GM12801 (cell line): ENCODE measurements around the gene FN3KRP.

Experiments used
- TF ChIP-seq, protein P1 (sequence below): IDR thresholded peaks from one replicate; pipeline ENCODE4 v1.5.1; 2011; ENCODE audit warnings: control low read depth; ENCODE audit not compliant: insufficient read length; ENCODE audit errors: extremely low read depth

The FN3KRP gene

DNA sequence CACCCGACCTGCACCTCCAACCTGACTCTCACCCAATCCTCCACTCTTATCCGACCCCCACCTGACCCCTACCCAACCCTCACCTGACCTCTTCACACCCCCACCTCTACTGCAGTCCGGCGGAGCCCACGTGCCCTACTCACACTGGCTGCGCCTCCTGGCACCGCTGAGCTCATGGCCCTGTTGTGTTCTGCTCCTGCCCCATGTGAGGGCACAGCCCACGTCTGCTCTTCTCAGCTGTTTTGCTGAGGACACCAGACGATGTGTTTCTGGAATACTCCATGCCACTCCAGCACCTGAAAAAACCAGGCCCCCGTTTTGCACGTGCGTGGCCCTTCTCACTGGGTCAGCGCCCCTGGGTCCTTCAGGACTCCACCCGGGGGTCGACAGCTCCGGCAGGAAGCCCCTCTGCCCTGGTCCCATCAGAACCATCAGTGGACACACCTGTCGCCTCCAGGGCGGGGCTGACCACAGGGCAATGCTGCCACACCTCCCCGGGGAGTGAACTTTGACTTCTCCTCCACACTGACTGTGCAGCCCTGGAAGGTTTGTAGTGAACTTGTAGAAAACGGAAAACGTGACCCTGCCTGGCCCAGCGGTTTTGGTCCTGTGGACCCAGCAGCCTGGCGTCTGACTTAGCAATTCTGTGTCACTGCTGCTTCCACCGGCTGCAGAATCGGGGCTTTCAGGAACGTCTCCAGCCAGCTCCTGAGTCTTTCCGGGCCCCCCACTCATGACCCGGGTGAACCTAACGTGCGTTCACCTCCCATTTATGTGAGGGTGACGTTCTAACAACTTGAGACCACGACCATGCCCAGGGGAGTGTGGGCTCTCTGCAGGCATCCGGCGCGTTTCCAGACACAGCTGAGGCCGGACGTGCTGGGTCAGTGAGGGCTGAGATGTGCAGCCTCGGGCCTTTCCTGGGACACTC lies 12.3 kb upstream of the FN3KRP start:
- TF ChIP-seq, protein P1, sequence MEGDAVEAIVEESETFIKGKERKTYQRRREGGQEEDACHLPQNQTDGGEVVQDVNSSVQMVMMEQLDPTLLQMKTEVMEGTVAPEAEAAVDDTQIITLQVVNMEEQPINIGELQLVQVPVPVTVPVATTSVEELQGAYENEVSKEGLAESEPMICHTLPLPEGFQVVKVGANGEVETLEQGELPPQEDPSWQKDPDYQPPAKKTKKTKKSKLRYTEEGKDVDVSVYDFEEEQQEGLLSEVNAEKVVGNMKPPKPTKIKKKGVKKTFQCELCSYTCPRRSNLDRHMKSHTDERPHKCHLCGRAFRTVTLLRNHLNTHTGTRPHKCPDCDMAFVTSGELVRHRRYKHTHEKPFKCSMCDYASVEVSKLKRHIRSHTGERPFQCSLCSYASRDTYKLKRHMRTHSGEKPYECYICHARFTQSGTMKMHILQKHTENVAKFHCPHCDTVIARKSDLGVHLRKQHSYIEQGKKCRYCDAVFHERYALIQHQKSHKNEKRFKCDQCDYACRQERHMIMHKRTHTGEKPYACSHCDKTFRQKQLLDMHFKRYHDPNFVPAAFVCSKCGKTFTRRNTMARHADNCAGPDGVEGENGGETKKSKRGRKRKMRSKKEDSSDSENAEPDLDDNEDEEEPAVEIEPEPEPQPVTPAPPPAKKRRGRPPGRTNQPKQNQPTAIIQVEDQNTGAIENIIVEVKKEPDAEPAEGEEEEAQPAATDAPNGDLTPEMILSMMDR: no peak

DNA sequence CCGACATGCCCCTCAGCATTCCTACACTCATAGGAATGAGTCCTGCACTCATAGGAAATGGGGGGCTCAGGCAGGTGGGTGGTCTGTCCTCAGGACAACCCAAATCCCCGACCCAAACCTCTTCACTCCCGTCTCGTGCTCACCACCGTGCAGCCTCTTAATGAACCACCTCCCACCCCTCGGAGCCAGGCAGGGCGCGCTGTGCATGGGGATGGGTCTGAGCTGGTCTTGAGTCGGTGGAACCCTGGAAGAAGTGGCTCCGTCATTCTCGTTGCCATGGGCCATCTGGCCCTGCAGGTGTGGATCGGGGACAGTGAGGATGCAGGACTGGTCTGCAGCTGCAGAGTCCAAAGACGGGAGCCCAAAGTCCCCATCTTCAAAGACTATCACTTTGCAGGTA lies 11.6 kb upstream of the FN3KRP start:
- TF ChIP-seq, protein P1: no peak

DNA sequence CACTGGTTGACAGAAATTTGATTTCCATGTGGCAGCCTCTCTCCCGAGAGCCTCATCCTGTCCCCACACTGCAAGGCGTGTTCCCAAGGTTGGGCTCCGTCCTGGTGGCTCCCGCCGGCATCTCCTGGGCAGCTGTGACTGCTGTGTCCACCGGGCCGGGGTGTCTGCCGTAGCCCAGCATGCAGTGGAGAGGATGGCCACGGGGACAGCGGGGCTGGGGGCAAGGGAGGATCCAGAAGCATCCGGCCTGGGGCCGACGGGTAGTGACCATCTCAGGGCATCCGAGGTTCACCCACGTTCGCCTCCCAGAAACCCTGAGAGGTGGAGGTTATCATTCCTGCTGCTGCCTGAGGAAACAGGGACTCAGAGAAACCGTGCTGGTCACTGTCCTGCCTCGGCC lies 10.8 kb upstream of the FN3KRP start:
- TF ChIP-seq, protein P1: no peak

- TF ChIP-seq, protein P1: no peak
Measured at GRCh38 chr17:82709024-82709675, 7.4 kb upstream of the FN3KRP start.

DNA sequence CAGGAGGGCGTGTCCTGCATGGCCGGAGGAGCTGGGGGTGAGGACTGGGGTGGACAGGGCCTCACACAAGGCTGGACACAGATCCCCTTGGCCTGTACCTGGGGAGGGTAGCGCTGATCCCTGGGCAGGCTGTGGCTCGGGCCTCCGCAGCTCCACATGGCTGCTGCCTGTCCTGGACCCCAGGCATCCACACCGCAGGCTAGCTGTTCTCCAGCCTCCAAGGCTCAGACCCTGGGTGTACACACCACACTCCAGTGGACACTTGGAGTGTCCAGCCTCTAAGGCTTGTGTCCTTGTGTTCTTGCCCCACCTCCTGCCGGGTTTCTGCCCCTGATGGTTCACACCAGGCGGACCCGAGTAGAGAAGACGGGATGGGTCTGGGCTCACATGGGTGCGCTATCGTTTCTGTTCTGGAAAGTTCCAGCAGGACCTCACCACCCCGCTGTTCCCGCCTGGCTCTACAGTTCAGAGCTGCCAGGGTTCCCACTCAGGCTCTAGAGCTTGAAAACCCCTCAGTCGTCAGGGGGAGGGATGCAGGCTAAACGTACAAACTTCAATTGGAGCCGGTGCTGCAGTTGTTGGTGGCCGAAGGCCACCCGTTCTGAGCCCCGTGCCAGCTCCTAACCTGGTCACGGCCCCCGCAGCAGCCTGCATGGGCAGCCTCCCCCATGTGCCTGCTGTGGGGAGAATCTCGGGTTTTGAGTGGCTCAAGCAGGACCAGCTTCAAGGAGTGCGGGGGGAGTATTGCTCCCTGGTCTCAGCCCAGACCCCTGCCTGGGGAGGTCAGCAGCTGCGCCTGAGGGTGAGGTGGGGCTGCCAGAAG lies 6.6 kb upstream of the FN3KRP start:
- TF ChIP-seq, protein P1: no peak

DNA sequence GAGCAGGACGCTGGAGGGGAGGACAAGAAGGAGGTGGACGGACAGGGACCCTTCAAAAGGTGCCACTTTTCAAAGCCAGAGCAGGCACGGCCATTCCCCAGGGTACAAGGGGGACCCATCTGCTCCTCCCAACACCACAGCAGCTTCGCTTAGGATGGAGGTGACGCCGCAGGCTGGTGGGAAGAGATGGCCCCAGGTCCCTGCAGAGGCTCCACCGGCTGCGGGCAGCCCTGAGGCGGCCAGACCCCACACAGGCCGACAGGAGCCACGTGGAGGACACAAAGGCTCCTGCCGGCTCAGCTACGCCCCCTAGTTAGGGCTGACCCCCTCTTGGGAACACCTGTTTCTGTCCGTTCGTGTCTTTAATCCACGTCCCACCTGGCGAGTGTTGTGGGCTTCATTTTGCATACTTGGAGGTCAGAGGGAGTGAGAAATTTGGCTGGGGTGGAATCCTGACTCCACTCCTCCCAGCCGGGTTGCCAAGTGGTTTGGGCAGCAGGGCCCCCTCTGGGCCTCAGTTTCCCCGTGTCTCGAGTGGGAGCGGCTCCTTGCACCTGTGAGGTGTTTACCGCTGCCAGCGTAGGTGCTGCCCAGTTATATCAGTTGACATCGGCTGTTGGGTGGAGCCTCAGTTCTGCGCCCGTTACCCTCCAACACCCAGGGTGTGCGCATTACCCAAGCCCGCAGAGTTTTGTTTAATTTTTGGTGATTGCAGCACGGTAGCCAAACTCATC lies 5.8 kb upstream of the FN3KRP start:
- TF ChIP-seq, protein P1: no peak
